Adrenal gland (tissue), 5 donors: ENCODE results near the gene BRD7.

Experiments
- CTCF ChIP-seq, 6 experiments: fragments of 450-650 bp in 4 of 6; fragments of 200-600 bp in 2 of 6; sonication (generic) in 1 of 6; IDR thresholded peaks; 1 replicate in 5 of 6; 2 replicates in 1 of 6; pipeline versions ENCODE4 v1.5.1 to v1.8.0; 2016 to 2021; ENCODE audit warnings: antibody characterized with exemption in 6 of 6, mild to moderate bottlenecking in 2 of 6, moderate library complexity in 1 of 6
- POLR2A ChIP-seq, 2 donors: fragments of 450-650 bp; IDR thresholded peaks; one replicate each; pipeline ENCODE4 v1.6.1; 2017; ENCODE audit warnings: antibody characterized with exemption in 2 of 2, mild to moderate bottlenecking in 2 of 2, moderate library complexity in 1 of 2
- donor health status: DM: no; HTN: no; CAD: no.

GRCh38 chr16:50293041-50293783, 75.6 kb downstream of the BRD7 start:
- no peak for TF ChIP-seq CTCF (IDR thresholded peaks at IDR 0.05)
- TF ChIP-seq POLR2A (IDR thresholded peaks at IDR 0.05) = no peak
